GM10266 (cell line): ENCODE results near the gene NELL2.
"Not testable (repeated sequence)": the region's sequence is repeated elsewhere in the genome, so short reads cannot be mapped to it uniquely, and the experiment has no call there.

ENCODE experiments used
- DNase-seq: peaks from one replicate; pipeline ENCODE4 v3.0.0; 2012; ENCODE audit errors: extremely low spot score
- TF ChIP-seq, protein P1 (sequence below): IDR thresholded peaks from 2 replicates; pipeline ENCODE4 v1.5.1; 2012; ENCODE audit warnings: mild to moderate bottlenecking, low read depth; ENCODE audit not compliant: control insufficient read depth, insufficient read depth; ENCODE audit errors: missing control alignments

NELL2 gene

GRCh38 chr12:44697511-44697910 lies 178.6 kb downstream of the NELL2 start:
- TF ChIP-seq, protein P1, sequence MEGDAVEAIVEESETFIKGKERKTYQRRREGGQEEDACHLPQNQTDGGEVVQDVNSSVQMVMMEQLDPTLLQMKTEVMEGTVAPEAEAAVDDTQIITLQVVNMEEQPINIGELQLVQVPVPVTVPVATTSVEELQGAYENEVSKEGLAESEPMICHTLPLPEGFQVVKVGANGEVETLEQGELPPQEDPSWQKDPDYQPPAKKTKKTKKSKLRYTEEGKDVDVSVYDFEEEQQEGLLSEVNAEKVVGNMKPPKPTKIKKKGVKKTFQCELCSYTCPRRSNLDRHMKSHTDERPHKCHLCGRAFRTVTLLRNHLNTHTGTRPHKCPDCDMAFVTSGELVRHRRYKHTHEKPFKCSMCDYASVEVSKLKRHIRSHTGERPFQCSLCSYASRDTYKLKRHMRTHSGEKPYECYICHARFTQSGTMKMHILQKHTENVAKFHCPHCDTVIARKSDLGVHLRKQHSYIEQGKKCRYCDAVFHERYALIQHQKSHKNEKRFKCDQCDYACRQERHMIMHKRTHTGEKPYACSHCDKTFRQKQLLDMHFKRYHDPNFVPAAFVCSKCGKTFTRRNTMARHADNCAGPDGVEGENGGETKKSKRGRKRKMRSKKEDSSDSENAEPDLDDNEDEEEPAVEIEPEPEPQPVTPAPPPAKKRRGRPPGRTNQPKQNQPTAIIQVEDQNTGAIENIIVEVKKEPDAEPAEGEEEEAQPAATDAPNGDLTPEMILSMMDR = no peak
- DNase-seq = no peak

DNA sequence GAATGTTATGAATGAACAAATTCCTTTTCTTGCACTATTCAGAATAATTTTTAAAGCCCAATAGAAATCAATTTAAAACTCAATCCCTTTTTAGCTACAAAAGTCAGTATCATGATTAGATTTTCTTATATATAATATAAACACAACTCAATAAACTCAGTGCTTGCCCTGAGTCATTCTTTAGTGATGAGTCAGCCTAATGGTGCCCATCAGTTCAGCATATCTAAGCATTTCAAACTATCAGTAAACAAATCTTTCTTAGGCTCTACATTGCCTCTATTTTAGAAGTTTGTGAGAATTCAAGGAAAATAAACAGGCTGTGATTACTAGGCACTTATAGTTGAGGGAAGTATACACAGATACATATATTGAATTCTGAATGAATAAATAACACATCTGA lies 179.6 kb downstream of the NELL2 start:
- TF ChIP-seq, protein P1 = no peak
- no peak for DNase-seq

- TF ChIP-seq, protein P1 = no peak
- no peak for DNase-seq
Measured at GRCh38 chr12:44694017-44694416, 182.1 kb downstream of the NELL2 start.

DNA sequence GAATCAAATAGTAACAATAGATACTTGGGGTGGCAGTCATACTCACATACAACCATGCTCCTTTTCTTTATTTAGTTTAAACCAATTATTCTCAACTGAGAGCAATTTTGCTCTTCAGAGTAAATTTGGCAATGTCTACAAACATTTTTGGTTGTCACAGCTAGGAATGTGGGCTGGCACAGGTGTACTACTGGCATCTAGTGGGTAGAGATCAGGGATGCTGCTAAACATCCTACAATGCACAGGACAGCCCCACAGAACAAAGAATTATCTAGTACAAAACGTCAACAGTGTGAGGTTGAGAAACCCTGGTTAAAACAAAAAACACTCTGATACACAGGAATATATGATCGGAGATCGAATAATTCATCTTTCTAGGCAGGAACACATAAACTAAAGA lies 186.5 kb downstream of the NELL2 start:
- TF ChIP-seq, protein P1 = no peak
- DNase-seq = no peak

DNA sequence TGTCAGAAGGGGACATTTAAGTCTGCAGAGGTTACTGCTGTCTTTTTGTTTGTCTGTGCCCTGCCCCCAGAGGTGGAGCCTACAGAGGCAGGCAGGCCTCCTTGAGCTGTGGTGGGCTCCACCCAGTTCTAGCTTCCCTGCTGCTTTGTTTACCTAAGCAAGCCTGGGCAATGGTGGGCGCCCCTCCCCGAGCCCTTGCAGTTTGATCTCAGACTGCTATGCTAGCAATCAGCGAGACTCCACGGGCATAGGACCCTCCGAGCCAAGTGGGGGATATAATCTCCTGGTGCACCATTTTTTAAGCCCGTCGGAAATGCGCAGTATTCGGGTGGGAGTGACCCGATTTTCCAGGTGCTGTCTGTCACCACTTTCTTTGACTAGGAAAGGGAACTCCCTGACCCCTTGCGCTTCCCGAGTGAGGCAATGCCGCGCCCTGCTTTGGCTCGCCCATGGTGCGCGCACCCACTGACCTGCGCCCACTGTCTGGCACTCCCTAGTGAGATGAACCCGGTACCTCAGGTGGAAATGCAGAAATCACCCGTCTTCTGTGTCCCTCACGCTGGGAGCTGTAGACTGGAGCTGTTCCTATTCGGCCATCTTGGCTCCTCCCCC lies 189.2 kb downstream of the NELL2 start:
- DNase-seq = not testable (repeated sequence)

GRCh38 chr12:44677724-44678123 lies 198.4 kb downstream of the NELL2 start:
- DNase-seq = no peak
- TF ChIP-seq, protein P1 = no peak

GRCh38 chr12:44674875-44675274 lies 201.2 kb downstream of the NELL2 start:
- no peak for DNase-seq
- TF ChIP-seq, protein P1 = no peak

GRCh38 chr12:44673811-44674210 lies 202.3 kb downstream of the NELL2 start:
- TF ChIP-seq, protein P1 = no peak
- DNase-seq = no peak
